ENCODE results near the gene CHAT. TPM values are rescaled to one million over a fixed set of nuclear protein-coding genes. Genes with fewer than 3 reads are reported as not detected.

The CHAT gene
- total and polyA plus RNA-seq, 2 donors (not counting 3 experiments of a cell fraction or from before 2014, with no cell fraction given), result not detected

- Histone ChIP-seq H3K4me1 (ENCODE audit: control insufficient read depth, extremely low read depth, insufficient read depth, low read length) (no peaks in the 10 kb centered on the region), H3K9me1 (replicated peaks; ENCODE audit: control insufficient read depth, extremely low read depth, insufficient read depth, low read length) (no peaks in the 10 kb centered on the region), H4K20me1 (replicated peaks; ENCODE audit: control insufficient read depth, extremely low read depth, insufficient read depth, low read length) (no peaks in the 10 kb centered on the region), H3K79me2 (ENCODE audit: control insufficient read depth, insufficient read depth, low read length) (no peaks in the 10 kb centered on the region), H3K27me3 (ENCODE audit: control insufficient read depth in 2 of 2, insufficient read depth in 2 of 2, low read length in 2 of 2) (peaks cover 38 to 41% of the 10 kb centered on the region in 2 experiments), H3K4me3 (replicated peaks in 1 of 3; ENCODE audit: insufficient read depth in 1 of 3, low read depth in 1 of 3, low read length in 3 of 3) (no peak overlapping the region), H3K36me3 (ENCODE audit: control insufficient read depth in 2 of 2, extremely low read depth in 1 of 2, insufficient read depth in 2 of 2, low read length in 2 of 2) (no peaks in the 10 kb centered on the region), H3K27ac (ENCODE audit: insufficient read depth, low read depth, low read length) (no peak overlapping the region), H3K4me2 (ENCODE audit: insufficient read depth, low read length) (no peak overlapping the region), H3K9ac (replicated peaks; ENCODE audit: extremely low read depth, insufficient read depth, low read length) (no peak overlapping the region), H2AFZ (ENCODE audit: low read depth, low read length) (no peak overlapping the region), H3K9me3 (replicated peaks; ENCODE audit: control insufficient read depth, insufficient read depth, low read length) (no peaks in the 10 kb centered on the region)
- BruUV-seq (replicated peaks), result no TSS peak
- ChIA-PET CTCF (interaction anchor here (1.1 kb wide), 1 partner anchor 24 kb away, joined by 3 read pairs; no protein-coding TSS in a partner anchor), POLR2A (no interaction called here)
- no peak for FAIRE-seq
- TF ChIP-seq EZH2 (IDR thresholded peaks at IDR 0.05; ENCODE audit: borderline replicate concordance, low read depth, low read length, severe bottlenecking) (no peak), FOS (IDR thresholded peaks at IDR 0.05; ENCODE audit: borderline replicate concordance, insufficient read depth, low read length) (no peak), POLR2A (IDR thresholded peaks at IDR 0.05; ENCODE audit: low read depth, low read length) (no peak), POLR2AphosphoS5 (IDR thresholded peaks at IDR 0.05; ENCODE audit: insufficient read depth, low read depth, low read length) (no peak), GATA2 (IDR thresholded peaks at IDR 0.05; ENCODE audit: insufficient read depth, insufficient read length, low read depth, low read length) (no peak), CTCF (IDR thresholded peaks at IDR 0.05; ENCODE audit: extremely low read depth in 1 of 2, insufficient read depth in 1 of 2, low read depth in 1 of 2, low read length in 2 of 2) (no peak), MAX (IDR thresholded peaks at IDR 0.05; ENCODE audit: insufficient read depth, insufficient read length) (no peak), JUN (IDR thresholded peaks at IDR 0.05; ENCODE audit: borderline replicate concordance, insufficient read depth, insufficient read length, low read depth) (no peak), MYC (IDR thresholded peaks at IDR 0.05; ENCODE audit: low read depth, low read length) (no peak)
- dilution Hi-C loops (cut with MboI; ENCODE audit: extremely low pct_ligation_motif_present, low sequenced_read_pairs), result no loop called here
- DNase-seq (ENCODE audit: low read depth, low spot score), result no peak
- intact Hi-C loops (cut with micrococcal nuclease), result no loop called here
Observed at GRCh38 chr10:49617121-49618020, 3.5 kb downstream of the CHAT start.
